K562 (cell line): ENCODE results near the gene ARSJ. TPM values are rescaled to one million over a fixed set of nuclear protein-coding genes. Genes with fewer than 3 reads are reported as not detected.

Experiments used
- ATAC-seq: fragments of 200-7000 bp; cut with Tn5 transposase; 3 replicates; pipeline ENCODE4 v1.9.1; 2020; ENCODE audit warnings: moderate library complexity
- BruUV-seq: library from RNA; stranded (reverse); fragments of 400-500 nt; replicated peaks from 2 replicates; lab custom pipeline; 2021; lab: Mats Ljungman, UMichigan
- CTCF ChIA-PET: fragments of 300-600 bp; formaldehyde crosslinking; extraction: SDS; loops from one replicate; lab custom pipeline; 2021; ENCODE audit warnings: low intra/inter-chr PET ratio; lab: Yijun Ruan, JAX
- POLR2A ChIA-PET: fragments of 300-600, 350-650 bp; sonication (Branson Sonifier 250); formaldehyde crosslinking; extraction: SDS; loops from one replicate; lab custom pipeline; 2021; ENCODE audit warnings: antibody characterized with exemption, inconsistent platforms; lab: Yijun Ruan, JAX
- DNase-seq, 4 experiments: peaks; one replicate each; pipeline versions ENCODE4 v3.0.0 to v3.0.0-alpha.2; 2011 to 2018; ENCODE audit warnings: low spot score in 3 of 4, mixed read lengths in 3 of 4; ENCODE audit errors: extremely low read depth in 1 of 4
- FAIRE-seq: peaks from 2 replicates; lab custom pipeline; 2011; peaks lifted over from hg19 to GRCh38; lab: Jason Lieb, UNC
- H2AFZ ChIP-seq: 2 replicates; pipeline ENCODE4 v1.6.0; 2011; ENCODE audit warnings: low read depth, low read length, control low read depth, inconsistent platforms
- H3K27ac ChIP-seq: fragments of 200-600 bp; 3 replicates; pipeline ENCODE4 v1.8.0; 2011; ENCODE audit warnings: low read depth, mild to moderate bottlenecking, control low read depth, inconsistent platforms, low read length, moderate library complexity, mixed read lengths; ENCODE audit errors: extremely low read depth
- H3K27me3 ChIP-seq, 2 experiments: fragments of 300-600 bp in 1 of 2; 2 replicates in 1 of 2; 3 replicates in 1 of 2; pipeline versions ENCODE4 v1.6.0 to v1.8.0; 2011; ENCODE audit warnings: inconsistent platforms in 2 of 2, low read length in 2 of 2, mild to moderate bottlenecking in 1 of 2, mixed read lengths in 1 of 2, moderate library complexity in 1 of 2; ENCODE audit not compliant: control insufficient read depth in 2 of 2, insufficient read depth in 2 of 2
- H3K36me3 ChIP-seq: fragments of 300-600 bp; 3 replicates; pipeline ENCODE4 v1.8.0; 2011; ENCODE audit warnings: mild to moderate bottlenecking, low read length, inconsistent platforms; ENCODE audit not compliant: control insufficient read depth, insufficient read depth
- H3K4me1 ChIP-seq, 2 experiments: fragments of 200-600 bp in 1 of 2; replicated peaks in 1 of 2; 2 replicates in 1 of 2; 3 replicates in 1 of 2; pipeline versions ENCODE4 v1.5.1 to v1.8.0; 2011; ENCODE audit warnings: inconsistent platforms in 2 of 2, low read length in 2 of 2, mild to moderate bottlenecking in 1 of 2, mixed read lengths in 1 of 2, moderate library complexity in 1 of 2; ENCODE audit not compliant: control insufficient read depth in 2 of 2, insufficient read depth in 2 of 2
- H3K4me2 ChIP-seq: 2 replicates; pipeline ENCODE4 v1.6.1; 2011; ENCODE audit warnings: low read length, control low read depth, inconsistent platforms, mixed read lengths; ENCODE audit not compliant: insufficient read depth
- H3K4me3 ChIP-seq: fragments of 200-600 bp; sonication (generic), shearing (Covaris generic); 2 replicates; pipeline ENCODE4 v1.5.1; 2016; ENCODE audit warnings: control low read depth, inconsistent platforms
- H3K79me2 ChIP-seq: fragments of 200-600 bp; 3 replicates; pipeline ENCODE4 v1.8.0; 2011; ENCODE audit warnings: low read length, inconsistent platforms; ENCODE audit not compliant: control insufficient read depth, insufficient read depth
- H3K9ac ChIP-seq, 2 experiments: 2 replicates each; pipeline versions ENCODE4 v1.6.0 to v1.6.1; 2011; ENCODE audit warnings: low read depth in 2 of 2, low read length in 2 of 2, control low read depth in 1 of 2, inconsistent platforms in 1 of 2, mild to moderate bottlenecking in 1 of 2, mixed read lengths in 1 of 2; ENCODE audit not compliant: insufficient read depth in 1 of 2
- H3K9me1 ChIP-seq: one replicate; pipeline ENCODE4 v1.6.0; 2011; ENCODE audit warnings: inconsistent platforms, mild to moderate bottlenecking, low read length, moderate library complexity; ENCODE audit not compliant: control insufficient read depth, insufficient read depth
- H3K9me3 ChIP-seq: replicated peaks from 2 replicates; pipeline ENCODE4 v1.5.1; 2011; ENCODE audit warnings: low read depth, low read length, inconsistent platforms; ENCODE audit not compliant: control insufficient read depth, insufficient read depth
- H4K20me1 ChIP-seq: replicated peaks from 2 replicates; pipeline ENCODE4 v1.6.1; 2011; ENCODE audit warnings: low read length, inconsistent platforms, mixed read lengths; ENCODE audit not compliant: control insufficient read depth, insufficient read depth
- CREBBP ChIP-seq: IDR thresholded peaks from one replicate; pipeline ENCODE4 v1.6.1; 2012; ENCODE audit warnings: low read depth, mild to moderate bottlenecking, control low read depth, inconsistent platforms, low read length
- ZNF766 ChIP-seq: fragments of 200-800 bp; sonication (Bioruptor generic); conservative IDR thresholded peaks from 2 replicates; pipeline ENCODE4 v1.6.1; 2016; ENCODE audit warnings: missing genetic modification characterization, missing compliant biosample characterization
- WGBS: fragments of 100-300 bp; shearing (Covaris generic); methylation state at CpG from one replicate; pipeline ENCODE4 v1.1.6; 2016; ENCODE audit warnings: low coverage, mixed read lengths; ENCODE audit not compliant: insufficient coverage; ENCODE audit errors: missing lambda C conversion rate; 5-methylcytosine and 5-hydroxymethylcytosine counted together
- in situ Hi-C: fragments of 300-500 bp; cut with MboI; formaldehyde crosslinking; loops from 4 replicates; pipeline ENCODE4 v1.15.0; 2018; ENCODE audit warnings: inconsistent platforms, mixed read lengths
- intact Hi-C: fragments of 100-400 bp; cut with micrococcal nuclease; formaldehyde crosslinking; loops from 2 replicates; pipeline ENCODE4 v1.14.2; 2022
- polyA plus RNA-seq, 8 experiments: library from polyadenylated mRNA; depleted of rRNA in 4 of 8; stranded (reverse) in 5 of 8; unstranded in 3 of 8; fragments of >200 nt; fragmentation: Nextera tagmentation in 2 of 8; fragmentation: Illumina TruSeq in 1 of 8; extraction: Ambion mirVana in 2 of 8; extraction: Trizol in 1 of 8; gene quantifications; 2 replicates each; pipeline versions ENCODE4 v1.2.1 to v1.2.3, GENCODE V29; 2011 to 2014; ENCODE audit warnings: inconsistent platforms in 1 of 8, missing spikeins in 1 of 8
- total RNA-seq, 7 experiments: library from RNA; depleted of rRNA in 6 of 7; stranded (reverse); fragments of >200 nt in 6 of 7; fragmentation: Illumina TruSeq in 2 of 7; extraction: Trizol in 2 of 7; gene quantifications; 2 replicates each; pipeline versions ENCODE4 v1.2.1 to v1.2.3, GENCODE V29; 2011 to 2021; ENCODE audit warnings: low replicate concordance in 1 of 7
- TF ChIP-seq, protein P1 (sequence below), 2 experiments: IDR thresholded peaks; 2 replicates each; pipeline ENCODE4 v1.6.1; 2011; ENCODE audit warnings: borderline replicate concordance in 1 of 2, control low read depth in 1 of 2, low read depth in 1 of 2, low read length in 1 of 2, mild to moderate bottlenecking in 1 of 2, mixed read lengths in 1 of 2, moderate library complexity in 1 of 2; ENCODE audit not compliant: insufficient read depth in 1 of 2, insufficient read length in 1 of 2, poor library complexity in 1 of 2, severe bottlenecking in 1 of 2; ENCODE audit errors: extremely low read depth in 1 of 2
- TF ChIP-seq, protein P2 (sequence below): fragments of 250-450 bp; sonication (Bioruptor Pico); IDR thresholded peaks from 2 replicates; pipeline ENCODE4 v1.5.0; 2020; ENCODE audit warnings: mild to moderate bottlenecking, borderline replicate concordance

The ARSJ gene
- total and polyA plus RNA-seq, 9 of the 15 experiments (the other 6 are each of a cell fraction or from before 2014, with no cell fraction given) = not detected

DNA sequence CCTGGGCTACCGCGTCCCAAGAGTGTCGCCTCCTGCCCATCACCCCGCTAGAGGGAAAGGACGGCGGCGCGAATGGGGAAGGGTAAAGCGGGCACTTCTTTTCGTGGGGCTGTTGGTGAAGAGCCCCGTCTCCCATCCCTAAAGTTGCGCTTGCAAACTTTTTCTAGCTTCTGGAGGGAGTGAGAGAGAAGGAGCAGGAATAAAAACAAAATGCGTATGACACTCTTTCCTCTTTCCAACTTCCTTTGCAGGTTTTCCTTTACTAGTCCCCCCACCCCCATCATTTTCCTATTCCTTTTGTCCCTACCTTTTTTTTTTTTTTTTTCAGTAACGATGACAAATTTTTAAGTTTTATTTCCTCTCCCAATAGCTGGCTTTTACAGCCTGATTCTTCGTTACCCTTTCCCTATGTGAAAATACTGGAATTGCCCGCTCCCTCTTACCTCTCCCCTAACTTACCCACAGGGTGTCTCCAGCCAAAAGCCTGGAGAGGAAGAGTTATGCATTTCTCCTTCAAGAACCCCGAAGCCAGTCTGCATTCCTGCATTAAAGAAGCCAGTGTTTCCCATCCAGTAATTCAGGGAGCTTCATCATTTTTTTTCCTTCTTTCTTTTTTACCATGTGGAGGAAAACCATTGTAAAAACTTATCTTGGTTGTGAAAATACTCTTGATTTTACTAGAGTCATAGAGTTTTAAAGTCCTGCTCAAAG is 613 bp upstream of the ARSJ start:
- no peaks in the 10 kb centered on the region for H3K27me3 ChIP-seq
- no peak overlapping the region for H3K4me3 ChIP-seq
- CTCF ChIA-PET = no interaction called here
- H3K36me3 ChIP-seq = no peaks in the 10 kb centered on the region
- H3K9me3 ChIP-seq = no peaks in the 10 kb centered on the region
- ATAC-seq = no peak
- H3K27ac ChIP-seq = no peak overlapping the region
- TF ChIP-seq, protein P1, sequence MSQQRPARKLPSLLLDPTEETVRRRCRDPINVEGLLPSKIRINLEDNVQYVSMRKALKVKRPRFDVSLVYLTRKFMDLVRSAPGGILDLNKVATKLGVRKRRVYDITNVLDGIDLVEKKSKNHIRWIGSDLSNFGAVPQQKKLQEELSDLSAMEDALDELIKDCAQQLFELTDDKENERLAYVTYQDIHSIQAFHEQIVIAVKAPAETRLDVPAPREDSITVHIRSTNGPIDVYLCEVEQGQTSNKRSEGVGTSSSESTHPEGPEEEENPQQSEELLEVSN (IDR thresholded peaks at IDR 0.05; ENCODE audit: borderline replicate concordance in 1 of 2, extremely low read depth in 1 of 2, insufficient read depth in 1 of 2, insufficient read length in 1 of 2, low read depth in 1 of 2, low read length in 1 of 2, poor library complexity in 1 of 2, severe bottlenecking in 1 of 2) = no peak
- TF ChIP-seq, protein P2, sequence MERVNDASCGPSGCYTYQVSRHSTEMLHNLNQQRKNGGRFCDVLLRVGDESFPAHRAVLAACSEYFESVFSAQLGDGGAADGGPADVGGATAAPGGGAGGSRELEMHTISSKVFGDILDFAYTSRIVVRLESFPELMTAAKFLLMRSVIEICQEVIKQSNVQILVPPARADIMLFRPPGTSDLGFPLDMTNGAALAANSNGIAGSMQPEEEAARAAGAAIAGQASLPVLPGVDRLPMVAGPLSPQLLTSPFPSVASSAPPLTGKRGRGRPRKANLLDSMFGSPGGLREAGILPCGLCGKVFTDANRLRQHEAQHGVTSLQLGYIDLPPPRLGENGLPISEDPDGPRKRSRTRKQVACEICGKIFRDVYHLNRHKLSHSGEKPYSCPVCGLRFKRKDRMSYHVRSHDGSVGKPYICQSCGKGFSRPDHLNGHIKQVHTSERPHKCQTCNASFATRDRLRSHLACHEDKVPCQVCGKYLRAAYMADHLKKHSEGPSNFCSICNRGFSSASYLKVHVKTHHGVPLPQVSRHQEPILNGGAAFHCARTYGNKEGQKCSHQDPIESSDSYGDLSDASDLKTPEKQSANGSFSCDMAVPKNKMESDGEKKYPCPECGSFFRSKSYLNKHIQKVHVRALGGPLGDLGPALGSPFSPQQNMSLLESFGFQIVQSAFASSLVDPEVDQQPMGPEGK (CRISPR knock-in tag) = no peak
- TF ChIP-seq CREBBP (no peak), ZNF766 (CRISPR knock-in tag) (no peak)
- TF ChIP-seq, all 486 proteins: peak for 0
- H3K9me1 ChIP-seq = no peaks in the 10 kb centered on the region
- no peak overlapping the region for H3K9ac ChIP-seq
- 2% methylated on average over 14 of the region's 17 CpGs for WGBS
- no peak for DNase-seq
- intact Hi-C loops (no loop called here), in situ Hi-C loops (no loop called here)
- BruUV-seq = no TSS peak
- POLR2A ChIA-PET = no interaction called here
- no peaks in the 10 kb centered on the region for H4K20me1 ChIP-seq
- FAIRE-seq = no peak
- H2AFZ ChIP-seq = no peak overlapping the region
- no peaks in the 10 kb centered on the region for H3K79me2 ChIP-seq
- H3K4me2 ChIP-seq = no peak overlapping the region
- H3K4me1 ChIP-seq = no peaks in the 10 kb centered on the region
